HG03460 (cell line): Measurements from ENCODE around the gene MRGPRF.
A peak's percentile ranks its signal among the peaks of the same experiment; 100 is the strongest.

Experiments
- ATAC-seq: cut with Tn5 transposase; IDR thresholded peaks from one replicate; pipeline ENCODE4 v1.9.1; 2021; ENCODE audit not compliant: unreplicated experiment

Gene MRGPRF

DNA sequence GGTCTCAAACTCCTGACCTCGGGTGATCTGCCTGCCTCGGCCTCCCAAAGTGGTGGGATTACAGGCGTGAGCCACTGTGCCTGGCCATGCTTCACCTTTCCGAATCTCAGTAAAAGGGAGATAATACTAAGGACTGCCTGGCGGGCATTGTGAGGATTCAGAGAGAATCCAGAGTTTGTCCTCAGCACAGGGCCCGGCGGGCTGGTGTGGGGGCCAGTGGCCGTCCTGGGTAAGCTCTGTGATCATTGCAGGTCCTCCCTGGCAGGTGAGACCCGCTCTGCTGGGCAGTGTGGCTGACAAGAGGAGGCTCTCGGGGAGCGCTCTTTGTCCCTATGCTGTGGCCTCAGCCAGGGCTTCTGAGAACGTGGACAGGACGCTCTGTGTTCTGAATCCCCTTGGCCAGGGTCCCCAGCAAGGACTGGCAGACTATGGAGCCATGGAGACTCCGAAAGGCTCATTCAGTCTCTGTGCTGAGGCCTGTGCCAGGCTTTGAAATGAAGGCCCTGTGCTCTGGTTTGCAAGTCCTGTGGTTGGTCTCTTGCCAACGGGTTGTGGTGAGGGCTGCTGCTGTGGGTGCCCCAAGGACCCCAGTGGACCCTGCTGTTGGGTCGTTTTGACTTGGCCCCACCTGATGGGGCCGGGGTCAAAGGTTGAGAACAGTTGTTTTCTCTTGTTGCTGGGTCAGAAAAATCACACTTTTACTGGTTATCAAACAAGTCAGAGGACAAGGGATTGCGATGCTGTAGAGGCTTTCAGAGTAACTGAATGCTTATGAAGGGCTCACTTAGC, 37.7 kb upstream of the MRGPRF start:
- ATAC-seq = no peak

DNA sequence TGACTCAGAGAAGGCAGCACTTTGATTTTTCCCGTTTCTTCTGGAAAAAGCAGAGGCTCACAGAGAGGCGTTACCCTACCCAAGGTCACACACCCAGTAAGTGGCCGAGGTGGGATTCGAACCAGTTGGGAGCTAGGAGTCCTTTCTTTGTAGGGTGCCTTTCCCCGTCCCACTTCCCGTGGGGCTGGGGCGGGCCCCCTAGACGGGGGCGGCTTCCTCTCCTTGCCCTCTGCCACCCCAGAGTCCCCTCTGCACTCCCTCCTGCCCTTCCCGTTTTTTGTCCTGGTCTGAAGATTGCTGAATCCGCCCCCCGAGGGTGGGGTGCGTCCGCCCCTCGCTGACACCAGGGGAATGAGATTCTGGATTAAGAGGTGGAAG, 36.4 kb upstream of the MRGPRF start:
- no peak for ATAC-seq

- peak; percentile 76 for ATAC-seq
Measured at GRCh38 chr11:69048694-69049489, 35.8 kb upstream of the MRGPRF start, which contains the start of gene TPCN2. TSS of gene TPCN2 (plus strand) at chr11:69048932. CDS start at chr11:69048998, 66 bp downstream.

DNA sequence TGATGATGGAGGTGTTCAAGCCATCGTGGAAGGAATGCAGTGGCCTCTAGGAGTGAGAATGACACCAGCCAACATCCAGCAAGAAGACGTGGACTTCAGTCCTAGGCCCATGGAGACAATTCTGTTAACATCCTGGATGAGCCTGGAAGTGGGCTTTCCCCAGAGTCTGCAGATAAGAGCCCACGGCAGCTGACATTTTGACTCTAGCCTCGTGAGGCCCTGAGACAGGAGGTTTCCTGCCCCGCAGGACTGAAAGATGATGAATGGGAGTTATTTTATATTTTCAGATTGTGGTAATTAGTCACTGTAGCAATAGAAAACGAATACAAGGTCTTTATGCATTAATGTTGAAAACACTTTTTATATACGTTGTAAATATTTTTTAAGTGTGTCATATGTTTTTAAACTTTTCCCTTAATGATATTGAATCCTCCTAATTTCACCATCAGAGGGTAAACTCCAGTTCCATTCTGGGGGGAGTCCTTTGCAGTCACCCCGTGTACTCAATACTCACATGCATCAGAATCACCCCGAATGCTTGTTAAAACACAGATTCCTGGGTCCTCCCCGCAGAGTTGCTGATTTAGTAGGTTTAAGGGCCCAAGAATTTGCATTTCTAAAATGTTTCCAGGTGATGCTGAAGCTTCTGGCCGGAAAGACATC, 35.1 kb upstream of the MRGPRF start:
- no peak for ATAC-seq

- no peak for ATAC-seq
Measured at GRCh38 chr11:69044111-69045013, 31.3 kb upstream of the MRGPRF start.

DNA sequence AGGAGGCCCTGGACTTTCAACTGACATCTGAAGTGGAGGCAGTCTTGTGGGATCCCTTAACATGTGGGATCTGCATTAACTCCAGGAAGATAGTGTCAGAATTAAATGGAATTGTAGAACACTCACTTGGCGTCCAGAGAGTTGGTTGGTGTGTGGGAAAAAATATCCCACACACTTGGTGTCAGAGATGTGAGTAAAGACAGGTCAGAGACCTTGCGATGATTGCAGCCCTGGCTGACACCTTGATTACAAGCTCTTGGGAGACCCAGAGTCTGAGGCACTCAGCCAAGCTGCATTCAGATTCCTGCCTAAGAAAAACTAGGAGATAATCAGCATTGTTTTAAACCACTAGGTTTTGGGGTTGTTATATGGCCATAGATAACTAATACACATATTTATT, 28.5 kb upstream of the MRGPRF start:
- no peak for ATAC-seq

DNA sequence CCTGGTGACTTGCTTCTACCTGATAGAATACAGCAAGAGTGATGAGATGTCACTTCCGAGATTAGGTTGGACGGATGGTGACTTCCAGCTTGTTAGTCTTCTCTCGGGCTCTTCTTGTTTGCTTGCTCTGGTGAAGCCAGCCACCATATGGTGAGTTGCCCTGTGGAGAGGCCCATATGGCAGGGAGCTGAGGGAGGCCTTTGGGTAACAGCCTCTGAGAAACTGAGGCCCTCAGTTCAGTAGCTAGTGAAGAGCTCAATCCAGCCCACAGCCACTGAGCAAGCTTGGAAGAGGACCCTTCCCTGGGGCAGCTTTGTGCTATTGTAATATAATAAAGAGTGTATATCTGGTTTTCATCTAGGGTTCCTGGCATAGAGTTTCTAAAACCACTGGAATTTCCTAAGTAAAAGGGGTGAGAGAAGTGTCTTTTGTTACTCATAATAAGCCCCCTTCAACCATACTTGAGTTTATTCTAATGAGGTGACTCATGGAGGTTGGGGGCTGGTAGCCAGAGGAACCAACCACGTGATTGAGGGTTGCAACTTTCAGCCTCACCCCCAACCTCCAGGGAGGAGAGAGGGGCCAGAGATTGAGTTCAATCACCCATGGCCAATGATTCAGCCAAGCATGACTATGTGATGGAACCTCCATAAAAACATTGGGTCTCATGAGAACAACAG, 27.7 kb upstream of the MRGPRF start:
- no peak for ATAC-seq

DNA sequence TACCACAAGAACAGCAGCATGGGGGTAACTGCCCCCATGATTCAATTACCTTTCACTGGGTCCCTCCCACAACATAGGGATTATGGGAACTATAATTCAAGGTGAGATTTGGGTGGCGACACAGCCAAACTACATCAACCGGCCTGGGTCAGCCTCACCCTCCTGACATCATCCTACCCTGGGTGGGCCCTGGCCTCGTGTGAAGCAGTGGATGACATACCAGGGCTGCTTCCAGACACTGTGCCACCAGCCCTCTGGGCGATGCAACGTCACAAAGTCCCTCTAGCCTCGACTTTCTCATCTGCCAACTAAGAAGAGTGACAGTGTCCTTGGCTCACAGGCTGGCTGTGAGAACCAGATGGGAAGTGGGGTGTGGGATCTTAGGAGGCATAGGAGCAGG, 27.0 kb upstream of the MRGPRF start:
- no peak for ATAC-seq

GRCh38 chr11:69039501-69039900, 26.5 kb upstream of the MRGPRF start:
- ATAC-seq = no peak

DNA sequence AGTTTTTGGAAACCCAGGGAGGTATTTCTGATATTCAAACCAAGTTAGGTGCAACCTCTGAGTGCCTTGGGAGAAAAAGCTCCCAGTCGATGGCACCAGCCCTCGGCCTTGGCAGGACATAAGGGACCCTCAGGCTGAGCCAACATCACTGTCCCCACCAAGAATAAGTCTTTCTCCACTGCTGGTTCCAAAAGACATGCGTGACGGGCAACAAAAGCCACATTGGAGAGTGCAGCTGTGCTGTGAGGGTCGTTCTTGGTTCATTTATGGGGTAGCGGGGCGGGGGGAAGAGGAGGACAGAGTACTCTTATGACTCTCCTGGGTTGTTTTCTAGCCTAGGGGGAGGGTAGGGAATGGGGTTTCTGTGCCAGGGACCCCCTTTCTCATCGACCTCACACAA, 24.5 kb upstream of the MRGPRF start:
- ATAC-seq = no peak

GRCh38 chr11:69037074-69037473, 24.0 kb upstream of the MRGPRF start:
- ATAC-seq = no peak

GRCh38 chr11:69035946-69036340, 22.9 kb upstream of the MRGPRF start:
- ATAC-seq = no peak

DNA sequence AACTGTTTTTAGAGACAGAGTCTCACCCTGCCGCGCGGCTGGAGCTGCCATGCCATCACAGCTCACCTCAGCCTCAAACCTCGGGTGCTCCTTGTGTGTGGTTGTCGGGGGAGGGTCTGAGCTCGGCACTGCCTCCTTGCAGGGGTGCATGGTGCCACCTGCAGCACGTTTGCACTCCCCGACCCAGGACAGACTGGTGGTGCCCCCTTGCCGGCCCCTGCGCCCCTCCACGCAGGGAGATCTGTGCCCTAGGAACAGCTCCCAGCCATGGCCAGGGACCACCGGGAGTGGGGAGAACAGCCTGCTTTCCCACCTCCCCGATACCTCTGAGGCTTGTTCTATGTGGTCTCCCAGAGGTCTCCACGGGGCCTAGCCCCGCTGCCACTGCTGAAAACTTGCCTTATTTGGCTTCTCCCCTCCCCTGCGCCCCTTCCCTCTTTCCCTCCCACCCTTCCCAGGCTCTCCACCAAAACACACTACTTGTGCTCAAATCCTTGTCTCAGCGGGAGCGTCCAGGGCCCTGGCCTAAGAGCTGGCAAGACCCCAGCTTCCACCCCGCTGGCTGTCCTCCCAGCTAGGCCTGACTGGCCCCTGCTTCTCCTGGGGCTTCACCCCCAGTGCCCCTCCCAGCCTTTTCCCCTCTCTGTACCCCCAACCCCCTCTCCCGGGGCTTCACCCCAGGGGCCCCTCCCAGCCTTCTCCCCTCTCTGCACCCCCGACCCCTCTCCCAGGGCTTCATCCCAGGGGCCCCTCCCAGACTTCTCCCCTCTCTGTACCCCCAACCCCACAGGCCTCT, 22.3 kb upstream of the MRGPRF start:
- ATAC-seq = no peak

GRCh38 chr11:69034123-69034867, 21.2 kb upstream of the MRGPRF start:
- ATAC-seq = no peak

DNA sequence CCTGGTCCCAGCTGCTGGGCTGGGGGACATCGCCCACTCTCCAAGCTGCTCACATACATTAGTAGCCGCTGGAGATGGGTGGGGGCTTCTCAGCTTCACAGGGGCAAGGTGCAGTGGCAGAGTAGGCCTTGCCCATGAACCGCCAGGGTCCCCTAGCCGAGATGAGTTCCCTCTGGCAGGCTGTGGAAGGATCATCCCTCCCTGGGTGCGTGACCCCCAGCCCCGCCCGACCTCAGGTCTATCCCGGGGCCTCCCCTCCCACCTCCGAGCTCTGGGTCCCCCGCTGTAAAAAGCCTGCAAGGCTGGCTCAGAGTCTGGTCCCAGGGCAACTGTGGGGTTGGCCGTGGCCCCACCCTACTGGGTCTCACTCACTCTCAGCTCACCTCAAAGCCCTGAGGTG, 20.4 kb upstream of the MRGPRF start:
- no peak for ATAC-seq

DNA sequence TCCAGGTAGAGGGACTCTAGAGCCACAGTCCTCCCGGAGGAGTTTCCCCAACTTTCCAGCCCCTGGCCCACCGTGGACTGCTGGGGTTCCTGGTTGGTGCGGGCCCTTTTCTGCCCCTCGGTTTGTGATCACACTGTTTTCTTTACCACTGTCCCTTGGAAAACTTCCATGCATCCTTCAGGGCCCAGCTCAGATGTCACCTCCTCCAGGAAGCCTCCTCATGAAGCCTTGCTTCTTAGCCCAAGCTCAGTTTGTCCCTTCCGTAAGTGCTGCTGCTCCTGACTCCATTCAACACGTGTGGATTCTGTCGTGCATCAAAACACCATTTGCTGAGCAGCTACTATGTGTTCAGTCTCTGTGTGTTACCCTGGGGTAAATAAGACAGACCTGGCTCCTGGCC, 19.8 kb upstream of the MRGPRF start:
- no peak for ATAC-seq

GRCh38 chr11:69030301-69030700, 17.3 kb upstream of the MRGPRF start:
- ATAC-seq = no peak

DNA sequence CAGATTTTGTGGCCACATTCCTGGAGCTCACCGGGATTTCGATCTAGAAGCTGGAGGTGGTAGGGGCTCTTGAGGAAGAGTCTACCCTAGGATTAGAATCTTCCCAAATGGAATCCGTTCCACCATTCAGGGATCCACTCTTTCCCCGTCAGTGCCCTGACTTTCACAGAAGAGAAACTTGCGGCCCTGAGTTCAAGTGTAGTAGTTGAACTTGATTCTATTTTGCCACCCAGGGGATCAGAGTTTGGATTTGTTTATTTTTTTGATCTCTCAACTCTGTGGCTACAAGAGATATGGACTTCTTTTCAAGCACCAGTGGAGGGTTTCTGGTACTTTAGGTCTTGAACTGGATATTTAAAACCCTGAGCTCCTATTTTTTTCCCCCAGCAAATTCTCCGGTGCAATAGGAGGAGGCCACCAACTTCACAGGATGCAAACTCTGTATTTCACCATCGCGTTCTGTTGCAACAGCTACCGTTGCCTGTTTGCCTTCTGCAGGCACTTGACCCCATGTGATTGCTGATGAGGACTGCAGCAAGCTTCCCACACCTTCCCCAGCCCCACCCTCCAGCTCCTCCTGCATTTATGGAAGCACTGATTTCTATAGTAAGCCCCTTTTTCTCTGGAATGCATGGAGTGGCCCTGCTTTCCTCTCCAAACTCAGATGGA, 14.8 kb upstream of the MRGPRF start:
- ATAC-seq = no peak
